Endodermal cell (in vitro differentiated cells): Measurements from ENCODE around the gene CAT. TPM values are rescaled to one million over a fixed set of nuclear protein-coding genes. Genes with fewer than 3 reads are reported as not detected.

ENCODE experiments used
- DNase-seq: peaks from one replicate; pipeline ENCODE4 v3.0.0-alpha.2; 2017
- H3K27ac ChIP-seq: 2 replicates; pipeline ENCODE4 v1.5.1; 2013; ENCODE audit warnings: mild to moderate bottlenecking, low read depth, low read length, moderate library complexity
- H3K27me3 ChIP-seq: 2 replicates; pipeline ENCODE4 v1.6.1; 2013; ENCODE audit warnings: mild to moderate bottlenecking, low read length, moderate library complexity; ENCODE audit not compliant: insufficient read depth, control insufficient read depth, poor library complexity, severe bottlenecking
- H3K36me3 ChIP-seq: 2 replicates; pipeline ENCODE4 v1.7.0; 2013; ENCODE audit warnings: mild to moderate bottlenecking, low read length, moderate library complexity; ENCODE audit not compliant: control insufficient read depth, insufficient read depth
- H3K4me1 ChIP-seq: one replicate; pipeline ENCODE4 v1.7.0; 2013; ENCODE audit warnings: low read length; ENCODE audit not compliant: control insufficient read depth, insufficient read depth
- H3K4me3 ChIP-seq: 2 replicates; pipeline ENCODE4 v1.5.1; 2013; ENCODE audit warnings: mild to moderate bottlenecking, low read length, moderate library complexity
- H3K9ac ChIP-seq: 2 replicates; pipeline ENCODE4 v1.6.1; 2013; ENCODE audit warnings: mild to moderate bottlenecking, low read length, moderate library complexity; ENCODE audit not compliant: poor library complexity, severe bottlenecking; ENCODE audit errors: extremely low read depth
- H3K9me3 ChIP-seq: 2 replicates; pipeline ENCODE4 v1.6.1; 2013; ENCODE audit warnings: mild to moderate bottlenecking, low read length, moderate library complexity; ENCODE audit not compliant: control insufficient read depth
- H3K27ac Mint-ChIP-seq: 2 replicates; pipeline ENCODE4 v1.8.0; 2020; ENCODE audit warnings: mixed read lengths
- H3K27me3 Mint-ChIP-seq: 2 replicates; pipeline ENCODE4 v1.8.0; 2021; ENCODE audit warnings: mild to moderate bottlenecking, mixed read lengths; ENCODE audit not compliant: insufficient read depth
- H3K36me3 Mint-ChIP-seq: 2 replicates; pipeline ENCODE4 v1.8.0; 2020; ENCODE audit warnings: low read depth, mixed read lengths
- H3K4me1 Mint-ChIP-seq: 2 replicates; pipeline ENCODE4 v1.8.0; 2020; ENCODE audit warnings: mixed read lengths
- H3K4me3 Mint-ChIP-seq: 2 replicates; pipeline ENCODE4 v1.8.0; 2020; ENCODE audit warnings: mild to moderate bottlenecking, moderate library complexity, mixed read lengths
- H3K9me3 Mint-ChIP-seq: 2 replicates; pipeline ENCODE4 v1.8.0; 2020; ENCODE audit warnings: mild to moderate bottlenecking, mixed read lengths
- WGBS, 2 experiments: methylation state at CpG; one replicate each; pipeline versions ENCODE4 v1.1.5 to v1.1.7; 2013; ENCODE audit warnings: missing lambda C conversion rate in 2 of 2, mixed read lengths in 1 of 2; ENCODE audit not compliant: insufficient coverage in 1 of 2, insufficient read length in 1 of 2; 5-methylcytosine and 5-hydroxymethylcytosine counted together
- total RNA-seq, 2 donors: library from RNA; stranded (reverse); fragmentation: NEBNext Ultra II Directional in 1 of 2; extraction: Animal tissue kit (Norgen Biotek cat#: 25700) in 1 of 2; gene quantifications; 2 replicates in 1 of 2; 3 replicates in 1 of 2; pipeline ENCODE4 v1.2.1, GENCODE V29; 2021
- TF ChIP-seq, protein P1 (sequence below): fragments of 200-600 bp; sonication (generic); conservative IDR thresholded peaks from 2 replicates; pipeline ENCODE4 v1.5.0; 2021; ENCODE audit warnings: antibody characterized with exemption, mild to moderate bottlenecking

Gene CAT
- total RNA-seq, 2 donors from 2014 or later = 18.9 to 23.4 TPM

- Mint-ChIP-seq H3K4me3 (no peak overlapping the region), H3K36me3 (peaks cover 10% of the 10 kb centered on the region), H3K27me3 (no peaks in the 10 kb centered on the region), H3K4me1 (peaks cover 8% of the 10 kb centered on the region), H3K27ac (no peak overlapping the region), H3K9me3 (peaks cover 12% of the 10 kb centered on the region)
- Histone ChIP-seq H3K9me3 (peaks cover 6% of the 10 kb centered on the region), H3K27me3 (no peaks in the 10 kb centered on the region), H3K27ac (no peak overlapping the region), H3K4me3 (no peak overlapping the region), H3K4me1 (no peaks in the 10 kb centered on the region), H3K36me3 (no peaks in the 10 kb centered on the region), H3K9ac (no peak overlapping the region)
- TF ChIP-seq, protein P1, sequence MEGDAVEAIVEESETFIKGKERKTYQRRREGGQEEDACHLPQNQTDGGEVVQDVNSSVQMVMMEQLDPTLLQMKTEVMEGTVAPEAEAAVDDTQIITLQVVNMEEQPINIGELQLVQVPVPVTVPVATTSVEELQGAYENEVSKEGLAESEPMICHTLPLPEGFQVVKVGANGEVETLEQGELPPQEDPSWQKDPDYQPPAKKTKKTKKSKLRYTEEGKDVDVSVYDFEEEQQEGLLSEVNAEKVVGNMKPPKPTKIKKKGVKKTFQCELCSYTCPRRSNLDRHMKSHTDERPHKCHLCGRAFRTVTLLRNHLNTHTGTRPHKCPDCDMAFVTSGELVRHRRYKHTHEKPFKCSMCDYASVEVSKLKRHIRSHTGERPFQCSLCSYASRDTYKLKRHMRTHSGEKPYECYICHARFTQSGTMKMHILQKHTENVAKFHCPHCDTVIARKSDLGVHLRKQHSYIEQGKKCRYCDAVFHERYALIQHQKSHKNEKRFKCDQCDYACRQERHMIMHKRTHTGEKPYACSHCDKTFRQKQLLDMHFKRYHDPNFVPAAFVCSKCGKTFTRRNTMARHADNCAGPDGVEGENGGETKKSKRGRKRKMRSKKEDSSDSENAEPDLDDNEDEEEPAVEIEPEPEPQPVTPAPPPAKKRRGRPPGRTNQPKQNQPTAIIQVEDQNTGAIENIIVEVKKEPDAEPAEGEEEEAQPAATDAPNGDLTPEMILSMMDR = no peak
- DNase-seq = no peak
Measured at GRCh38 chr11:34441814-34442213, 3.1 kb downstream of the CAT start.

GRCh38 chr11:34443136-34443535 is 4.4 kb downstream of the CAT start:
- Histone ChIP-seq H3K9me3 (peaks cover 6% of the 10 kb centered on the region), H3K36me3 (no peaks in the 10 kb centered on the region), H3K9ac (no peak overlapping the region), H3K27ac (no peak overlapping the region), H3K27me3 (no peaks in the 10 kb centered on the region), H3K4me1 (no peaks in the 10 kb centered on the region), H3K4me3 (no peak overlapping the region)
- no peak overlapping the region for H3K4me3 Mint-ChIP-seq
- no peaks in the 10 kb centered on the region for H3K27me3 Mint-ChIP-seq
- H3K4me1 Mint-ChIP-seq = peaks cover 8% of the 10 kb centered on the region
- no peak for DNase-seq
- H3K36me3 Mint-ChIP-seq = peaks cover 10% of the 10 kb centered on the region
- 92 to 94% methylated on average over 2 to 3 of the region's 3 CpGs for WGBS, 2 experiments
- TF ChIP-seq, protein P1 = no peak
- peaks cover 12% of the 10 kb centered on the region for H3K9me3 Mint-ChIP-seq
- H3K27ac Mint-ChIP-seq = no peak overlapping the region

- Histone ChIP-seq H3K4me1 (no peaks in the 10 kb centered on the region), H3K27me3 (no peaks in the 10 kb centered on the region), H3K4me3 (no peak overlapping the region), H3K36me3 (no peaks in the 10 kb centered on the region), H3K9ac (no peak overlapping the region), H3K9me3 (peaks cover 6% of the 10 kb centered on the region), H3K27ac (no peak overlapping the region)
- Mint-ChIP-seq H3K4me3 (no peak overlapping the region), H3K27ac (no peak overlapping the region), H3K9me3 (peaks cover 8% of the 10 kb centered on the region), H3K27me3 (no peaks in the 10 kb centered on the region), H3K4me1 (peaks cover 4% of the 10 kb centered on the region), H3K36me3 (peaks cover 10% of the 10 kb centered on the region)
- no peak for DNase-seq
- WGBS, 2 experiments = 92 to 97% methylated on average over 3 to 4 of the region's 4 CpGs
- TF ChIP-seq, protein P1 = no peak
Measured at GRCh38 chr11:34444428-34444827, 5.7 kb downstream of the CAT start.
